PFSK-1 (cell line): ENCODE results near the gene PGLYRP2.

Experiments
- POLR2AphosphoS5 ChIP-seq: IDR thresholded peaks from 2 replicates; pipeline ENCODE4 v1.6.1; 2012; ENCODE audit warnings: low read depth, mild to moderate bottlenecking, control low read depth, low read length, moderate library complexity
- SIN3A ChIP-seq: IDR thresholded peaks from 2 replicates; pipeline ENCODE4 v1.6.1; 2012; ENCODE audit warnings: mild to moderate bottlenecking, low read length, moderate library complexity, borderline replicate concordance; ENCODE audit not compliant: insufficient read depth
- TAF1 ChIP-seq: IDR thresholded peaks from 2 replicates; pipeline ENCODE4 v1.6.1; 2012; ENCODE audit warnings: low read length, control low read depth, borderline replicate concordance; ENCODE audit not compliant: insufficient read depth
- TF ChIP-seq, protein P1 (sequence below), 2 experiments: IDR thresholded peaks; 2 replicates each; pipeline versions ENCODE4 v1.6.1 to v1.8.0; 2011 to 2012; ENCODE audit warnings: low read depth in 2 of 2, low read length in 2 of 2, control low read depth in 1 of 2, inconsistent platforms in 1 of 2, mild to moderate bottlenecking in 1 of 2, moderate library complexity in 1 of 2; ENCODE audit not compliant: insufficient read depth in 1 of 2

DNA sequence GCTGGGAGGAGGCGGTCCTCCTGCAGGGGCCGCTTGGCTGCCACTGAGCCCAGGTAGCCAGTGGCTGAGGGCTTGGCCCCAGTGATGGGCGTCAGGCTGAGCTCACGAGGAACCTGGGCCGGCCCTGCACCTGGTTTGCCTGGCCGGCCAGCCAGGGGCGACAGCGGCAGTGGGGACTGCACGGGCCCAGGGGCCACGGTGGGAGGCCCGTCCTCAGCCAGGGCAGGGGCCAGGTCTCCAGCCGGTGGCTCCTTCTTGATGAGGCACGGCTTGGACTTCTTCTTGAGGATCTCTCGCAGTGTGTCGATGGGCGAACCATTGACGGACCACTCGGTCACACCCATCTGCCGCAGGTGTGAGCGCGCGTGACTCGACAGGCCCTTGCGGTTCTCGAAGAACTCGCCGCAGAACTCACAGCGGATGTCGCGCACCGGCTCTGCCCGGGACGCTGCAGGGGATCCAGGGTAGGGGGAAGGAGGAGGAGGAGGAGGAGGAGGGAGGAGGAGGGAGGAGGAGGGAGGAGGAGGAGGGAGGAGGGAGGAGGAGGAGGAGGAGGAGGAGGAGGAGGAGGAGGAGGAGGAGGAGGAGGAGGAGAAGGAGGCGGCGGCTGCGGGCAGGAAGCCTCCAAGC is 53.9 kb downstream of the PGLYRP2 start:
- no peak for TF ChIP-seq POLR2AphosphoS5
- TF ChIP-seq TAF1, result no peak
- TF ChIP-seq SIN3A, result no peak
- TF ChIP-seq, protein P1, sequence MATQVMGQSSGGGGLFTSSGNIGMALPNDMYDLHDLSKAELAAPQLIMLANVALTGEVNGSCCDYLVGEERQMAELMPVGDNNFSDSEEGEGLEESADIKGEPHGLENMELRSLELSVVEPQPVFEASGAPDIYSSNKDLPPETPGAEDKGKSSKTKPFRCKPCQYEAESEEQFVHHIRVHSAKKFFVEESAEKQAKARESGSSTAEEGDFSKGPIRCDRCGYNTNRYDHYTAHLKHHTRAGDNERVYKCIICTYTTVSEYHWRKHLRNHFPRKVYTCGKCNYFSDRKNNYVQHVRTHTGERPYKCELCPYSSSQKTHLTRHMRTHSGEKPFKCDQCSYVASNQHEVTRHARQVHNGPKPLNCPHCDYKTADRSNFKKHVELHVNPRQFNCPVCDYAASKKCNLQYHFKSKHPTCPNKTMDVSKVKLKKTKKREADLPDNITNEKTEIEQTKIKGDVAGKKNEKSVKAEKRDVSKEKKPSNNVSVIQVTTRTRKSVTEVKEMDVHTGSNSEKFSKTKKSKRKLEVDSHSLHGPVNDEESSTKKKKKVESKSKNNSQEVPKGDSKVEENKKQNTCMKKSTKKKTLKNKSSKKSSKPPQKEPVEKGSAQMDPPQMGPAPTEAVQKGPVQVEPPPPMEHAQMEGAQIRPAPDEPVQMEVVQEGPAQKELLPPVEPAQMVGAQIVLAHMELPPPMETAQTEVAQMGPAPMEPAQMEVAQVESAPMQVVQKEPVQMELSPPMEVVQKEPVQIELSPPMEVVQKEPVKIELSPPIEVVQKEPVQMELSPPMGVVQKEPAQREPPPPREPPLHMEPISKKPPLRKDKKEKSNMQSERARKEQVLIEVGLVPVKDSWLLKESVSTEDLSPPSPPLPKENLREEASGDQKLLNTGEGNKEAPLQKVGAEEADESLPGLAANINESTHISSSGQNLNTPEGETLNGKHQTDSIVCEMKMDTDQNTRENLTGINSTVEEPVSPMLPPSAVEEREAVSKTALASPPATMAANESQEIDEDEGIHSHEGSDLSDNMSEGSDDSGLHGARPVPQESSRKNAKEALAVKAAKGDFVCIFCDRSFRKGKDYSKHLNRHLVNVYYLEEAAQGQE (IDR thresholded peaks at IDR 0.05; ENCODE audit: insufficient read depth in 1 of 2, low read depth in 2 of 2, low read length in 2 of 2), result no peak
